GM21367 (cell line): ENCODE data around the gene KRTAP5-4.
"Not testable (repeated sequence)": the region's sequence is repeated elsewhere in the genome, so short reads cannot be mapped to it uniquely, and the experiment has no call there.

Experiments used
- ATAC-seq: cut with Tn5 transposase; IDR thresholded peaks from one replicate; pipeline ENCODE4 v1.9.1; 2021; ENCODE audit not compliant: unreplicated experiment

The KRTAP5-4 gene

DNA sequence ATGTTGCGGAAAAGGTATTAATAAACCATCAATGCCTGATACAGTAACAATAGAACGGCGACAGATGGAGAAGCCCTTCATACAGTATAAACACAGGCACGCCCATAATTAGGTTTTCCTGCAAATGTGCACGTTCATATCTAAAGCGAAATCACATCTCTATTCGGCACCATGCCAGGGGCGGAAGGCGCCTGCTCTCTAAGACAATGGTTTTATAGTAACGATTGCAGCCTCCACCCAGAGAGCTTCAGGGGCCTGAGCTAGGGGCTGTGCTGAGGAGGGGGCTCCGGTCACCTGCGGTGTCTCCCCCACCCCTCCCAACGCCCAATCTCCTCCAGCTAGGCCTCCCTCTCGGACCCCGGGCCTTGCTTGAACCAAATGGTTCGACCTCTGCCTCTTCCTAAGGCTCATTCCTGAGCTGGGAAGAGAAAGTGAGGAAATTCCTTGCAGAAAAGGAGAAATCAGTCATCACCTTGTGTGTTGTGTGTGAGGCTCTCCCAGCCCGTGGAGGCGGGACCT lies 17.2 kb upstream of the KRTAP5-4 start:
- ATAC-seq = no peak

DNA sequence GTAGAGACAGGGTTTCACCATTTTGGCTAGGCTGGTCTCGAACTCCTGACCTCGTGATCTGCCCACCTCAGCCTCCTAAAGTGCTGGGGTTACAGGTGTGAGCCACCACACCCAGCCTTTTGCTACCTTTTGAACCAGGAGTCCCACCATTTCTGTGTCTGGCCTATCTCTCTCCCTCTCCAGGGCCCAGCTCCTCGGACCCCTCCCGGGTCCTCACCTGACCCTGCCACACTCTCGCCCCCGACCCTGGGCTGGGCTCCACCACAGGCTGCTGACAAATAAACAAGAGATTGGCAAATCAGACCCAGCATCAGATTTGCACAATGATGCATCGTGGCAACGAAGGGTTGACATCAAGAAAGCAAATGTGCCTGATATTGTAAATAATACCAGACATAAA lies 16.4 kb upstream of the KRTAP5-4 start:
- no peak for ATAC-seq

DNA sequence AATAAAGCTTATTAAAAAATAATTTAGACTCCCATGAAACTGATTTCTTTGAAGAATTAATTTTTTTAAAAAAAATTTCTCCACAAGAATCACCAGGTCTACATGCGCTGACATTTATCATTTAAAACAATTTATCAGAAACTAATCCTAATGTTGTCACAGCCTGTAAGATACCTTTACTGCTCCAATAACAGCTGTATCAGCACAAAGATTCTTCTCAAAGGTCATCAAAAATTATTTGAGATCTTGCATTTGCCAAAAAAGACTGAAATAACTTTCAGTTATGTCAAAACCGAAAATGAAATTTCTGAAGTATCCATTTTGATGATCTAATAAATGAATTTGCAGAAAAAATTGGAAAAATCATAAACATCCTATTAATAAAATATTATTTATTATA lies 15.7 kb upstream of the KRTAP5-4 start:
- ATAC-seq = no peak

DNA sequence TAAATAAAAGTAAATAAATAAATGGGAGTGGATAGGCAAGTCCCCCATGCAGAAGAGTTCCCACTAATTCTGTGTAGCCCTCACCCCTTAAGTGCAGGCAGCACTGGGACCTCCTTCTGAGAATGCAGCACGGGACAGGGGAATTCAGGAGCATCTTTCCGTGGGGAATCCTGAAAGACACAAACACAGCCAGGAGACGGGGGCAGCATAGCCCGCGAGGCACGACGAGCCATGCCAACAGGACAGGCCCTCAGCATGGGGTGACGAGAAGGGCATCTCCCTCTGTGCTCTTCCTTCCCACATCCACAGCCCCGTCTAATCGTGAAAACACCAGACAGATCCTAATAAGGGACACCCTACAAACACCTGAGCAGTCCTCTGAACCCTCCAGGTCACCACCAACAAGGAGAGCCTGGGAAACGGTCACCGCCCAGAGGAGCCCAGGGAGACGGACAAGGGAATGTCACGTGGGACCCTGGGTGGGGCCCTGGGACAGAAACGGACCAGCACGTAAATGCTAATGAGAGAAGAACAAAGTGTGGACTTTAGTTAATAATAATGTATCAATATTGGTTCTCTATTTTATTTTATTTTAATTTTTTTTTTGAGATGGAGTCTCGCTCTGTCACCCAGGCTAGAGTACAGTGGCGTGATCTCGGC lies 14.5 kb upstream of the KRTAP5-4 start:
- no peak for ATAC-seq

DNA sequence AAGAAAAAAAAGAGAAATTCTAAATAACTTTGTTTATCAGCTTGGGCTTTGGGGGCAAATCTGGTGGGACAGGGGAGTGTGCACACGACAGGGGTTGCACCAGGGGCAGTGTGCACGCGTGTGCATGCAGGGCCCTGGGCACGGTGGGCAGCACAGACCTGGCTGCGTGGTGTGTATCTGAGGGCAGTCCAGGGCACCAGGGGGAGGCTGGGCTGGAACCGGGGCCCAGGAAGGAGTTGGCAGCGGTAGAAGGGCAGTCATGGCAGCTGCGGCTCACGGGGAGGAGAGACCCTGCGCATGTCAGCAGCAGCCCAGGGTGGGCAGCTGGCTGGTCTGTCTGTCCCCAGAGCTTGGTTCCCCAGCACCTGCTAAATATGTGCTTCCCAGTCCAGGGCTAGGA lies 11.9 kb upstream of the KRTAP5-4 start:
- no peak for ATAC-seq

DNA sequence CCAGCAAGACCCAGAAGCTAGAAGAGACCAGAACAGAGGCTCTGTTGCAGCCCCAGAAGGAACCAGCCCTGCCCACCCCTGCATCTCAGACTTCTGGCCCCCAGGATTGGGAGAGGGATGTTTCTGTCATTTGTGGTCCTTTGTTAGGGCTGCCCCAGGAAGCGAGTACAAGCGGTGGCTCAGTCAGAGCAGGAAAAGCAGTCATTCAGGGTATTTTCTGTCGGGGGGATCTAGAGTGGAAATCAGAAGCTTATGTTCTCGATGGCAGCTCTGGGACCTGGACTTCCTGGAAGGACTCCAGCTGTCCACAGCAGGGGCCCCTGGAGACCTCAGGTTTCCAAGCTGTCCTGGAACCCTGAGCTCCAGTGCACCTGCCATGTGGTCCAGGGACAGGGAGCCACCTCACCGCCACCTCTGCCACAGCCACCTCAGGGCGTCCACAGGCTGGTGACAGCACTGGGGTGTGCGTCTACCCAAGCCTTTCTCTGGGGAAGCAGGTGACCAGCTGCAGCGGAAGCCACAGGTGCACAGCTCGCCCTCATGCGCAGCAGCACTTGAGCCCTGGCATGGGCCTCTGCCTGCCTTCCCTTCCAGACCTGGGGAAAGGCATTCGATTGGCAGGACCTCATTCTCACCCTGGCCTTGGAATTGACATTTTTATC lies 10.2 kb upstream of the KRTAP5-4 start:
- ATAC-seq = no peak

DNA sequence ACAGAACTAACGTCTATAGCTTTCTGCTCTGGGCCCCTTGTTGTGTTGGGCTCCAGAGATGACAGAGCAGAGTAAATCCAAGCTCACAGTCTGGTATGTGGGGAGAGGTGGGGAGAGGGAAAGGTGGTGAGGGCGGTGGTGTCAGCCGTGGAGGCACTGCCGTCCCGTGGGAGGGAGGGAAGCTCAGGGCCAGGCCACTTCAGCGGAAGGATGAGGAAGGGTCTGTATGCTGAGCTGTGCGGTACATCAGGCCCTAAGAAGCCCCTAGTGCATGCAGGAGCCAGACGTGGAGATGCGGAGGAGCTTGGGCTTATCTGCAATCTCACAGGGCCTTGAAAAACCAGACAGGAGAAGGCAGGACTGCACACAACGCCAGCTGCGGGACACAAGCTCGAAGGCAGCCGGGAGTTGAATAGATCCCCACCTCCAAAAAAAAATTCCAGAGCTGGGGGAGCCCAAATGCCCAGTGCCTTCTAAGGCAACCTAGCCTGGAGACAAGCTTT lies 9.2 kb upstream of the KRTAP5-4 start:
- ATAC-seq = no peak

DNA sequence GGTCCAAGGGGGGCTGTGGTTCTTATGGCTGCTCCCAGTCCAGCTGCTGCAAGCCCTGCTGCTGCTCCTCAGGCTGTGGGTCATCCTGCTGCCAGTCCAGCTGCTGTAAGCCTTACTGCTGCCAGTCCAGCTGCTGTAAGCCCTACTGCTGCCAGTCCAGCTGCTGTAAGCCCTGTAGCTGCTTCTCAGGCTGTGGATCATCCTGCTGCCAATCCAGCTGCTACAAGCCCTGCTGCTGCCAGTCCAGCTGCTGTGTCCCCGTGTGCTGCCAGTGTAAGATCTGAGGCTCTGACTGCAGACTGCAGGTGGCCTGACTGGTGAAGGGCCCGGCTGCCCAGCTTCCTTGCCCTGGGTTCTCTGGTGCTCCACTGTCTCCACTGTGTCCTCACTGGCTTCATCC lies 8.3 kb upstream of the KRTAP5-4 start:
- no peak for ATAC-seq

DNA sequence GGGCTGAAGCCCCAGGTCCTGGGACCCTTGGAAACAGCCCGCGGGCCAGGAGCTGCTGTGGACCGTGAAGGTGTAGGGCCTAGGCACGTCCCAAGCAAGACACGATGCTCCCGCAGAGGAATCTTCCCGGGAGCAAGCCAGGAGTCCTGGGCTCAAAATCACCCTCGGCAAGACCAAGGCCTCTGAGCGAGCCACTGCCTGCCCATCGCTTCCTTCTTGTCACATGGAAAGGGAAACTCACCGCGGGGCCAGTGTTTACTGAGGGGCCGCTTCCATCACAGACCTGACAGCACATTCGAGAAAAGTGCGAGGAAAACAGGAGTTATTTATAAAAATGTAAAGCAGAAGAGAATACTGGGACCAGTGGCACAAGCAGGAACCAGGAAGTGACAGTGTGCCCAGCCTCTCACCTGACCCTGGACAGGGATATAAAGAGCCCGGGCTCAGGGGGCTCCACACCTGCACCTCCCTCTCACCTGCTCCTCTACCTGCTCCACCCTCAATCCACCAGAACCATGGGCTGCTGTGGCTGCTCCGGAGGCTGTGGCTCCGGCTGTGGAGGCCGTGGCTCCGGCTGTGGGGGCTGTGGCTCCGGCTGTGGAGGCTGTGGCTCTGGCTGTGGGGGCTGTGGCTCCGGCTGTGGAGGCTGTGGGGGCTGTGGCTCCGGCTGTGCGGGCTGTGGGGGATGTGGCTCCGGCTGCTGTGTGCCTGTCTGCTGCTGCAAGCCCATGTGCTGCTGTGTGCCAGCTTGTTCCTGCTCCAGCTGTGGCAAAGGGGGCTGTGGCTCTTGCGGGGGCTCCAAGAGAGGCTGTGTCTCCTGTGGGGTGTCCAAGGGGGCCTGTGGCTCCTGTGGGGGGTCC lies 7.6 kb upstream of the KRTAP5-4 start, which contains the start of gene KRTAP5-5:
Gene KRTAP5-5, plus strand, starts transcription at position 450 of the 860 bp plus-strand sequence. Its CDS starts 66 bp downstream, at position 516.
- ATAC-seq = no peak

DNA sequence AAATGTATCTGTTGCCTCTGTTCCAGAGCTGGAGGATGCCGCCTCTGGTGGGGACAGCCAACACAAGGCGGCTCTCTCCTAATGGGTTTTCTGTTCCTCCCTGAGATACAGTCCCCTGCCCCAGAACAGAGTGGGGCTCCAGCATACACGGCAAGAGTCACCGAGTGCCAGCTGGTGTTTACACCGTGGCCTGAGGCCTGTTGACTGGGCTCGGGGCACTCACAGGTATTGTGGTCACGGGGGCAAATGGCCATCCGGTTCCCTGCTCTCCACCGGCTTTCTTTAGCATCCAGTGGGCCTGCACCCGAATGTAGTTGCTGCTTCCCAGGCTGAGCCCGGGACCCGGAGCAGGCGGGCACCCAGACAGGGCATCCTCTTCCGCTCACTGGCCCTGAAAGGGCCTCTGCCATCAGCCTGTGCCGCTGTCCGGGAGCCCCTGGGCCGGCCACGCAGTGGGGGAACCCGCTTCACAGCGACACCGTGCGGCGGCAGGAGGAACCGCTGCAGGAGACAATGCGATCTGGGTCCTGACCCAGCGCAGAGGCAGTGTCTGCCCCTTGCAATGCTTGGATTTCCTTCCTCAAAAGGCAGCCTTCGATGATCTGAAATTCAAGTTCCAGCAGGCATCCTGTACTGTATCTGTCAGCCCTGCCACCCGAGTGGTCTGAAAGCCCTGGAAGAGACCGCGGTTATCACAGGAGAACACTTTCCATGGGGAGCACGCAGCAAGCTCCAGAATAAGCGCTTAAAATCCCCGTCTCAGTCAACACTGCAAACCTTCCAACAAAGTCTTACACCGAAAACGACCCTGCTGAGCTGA lies 6.8 kb upstream of the KRTAP5-4 start:
- ATAC-seq = no peak

DNA sequence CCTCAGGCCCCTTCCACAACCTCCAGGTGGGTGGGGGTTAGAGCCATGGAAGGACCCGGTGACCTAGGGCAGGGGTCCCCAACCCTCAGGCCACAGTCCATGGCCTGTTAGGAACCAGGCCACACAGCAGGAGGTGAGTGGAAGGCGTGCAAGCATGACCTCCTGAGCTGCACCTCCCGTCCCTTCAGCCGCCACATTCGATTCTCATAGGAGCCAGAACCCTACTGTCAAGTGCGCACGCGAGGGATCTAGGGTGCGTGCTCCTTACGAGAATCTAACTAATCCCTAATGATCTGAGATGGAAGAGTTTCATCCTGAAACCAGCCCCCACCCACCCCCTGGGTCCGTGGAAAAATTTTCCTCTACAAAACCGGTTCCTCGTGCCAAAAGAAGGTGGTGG lies 3.6 kb upstream of the KRTAP5-4 start:
- no peak for ATAC-seq

DNA sequence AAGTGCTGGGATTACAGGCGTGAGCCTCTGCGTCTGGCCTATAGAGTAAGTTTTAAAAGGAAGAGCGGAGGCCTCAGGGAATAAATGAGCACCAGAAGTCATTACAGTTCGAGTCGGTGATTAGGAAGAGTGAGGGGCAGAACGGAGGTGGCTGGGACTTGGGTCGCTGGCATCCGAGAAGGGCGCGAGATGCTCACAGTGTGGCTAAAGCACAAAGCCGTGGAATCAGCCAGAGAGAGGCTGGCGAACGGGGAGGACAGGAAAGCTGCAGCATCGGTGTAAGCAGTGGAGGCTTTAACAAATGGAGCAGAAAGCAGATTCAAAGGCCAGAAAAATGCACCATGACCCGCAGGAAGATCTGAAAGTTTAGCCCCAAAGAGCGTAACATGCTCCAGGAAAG lies 2.7 kb upstream of the KRTAP5-4 start:
- no peak for ATAC-seq

DNA sequence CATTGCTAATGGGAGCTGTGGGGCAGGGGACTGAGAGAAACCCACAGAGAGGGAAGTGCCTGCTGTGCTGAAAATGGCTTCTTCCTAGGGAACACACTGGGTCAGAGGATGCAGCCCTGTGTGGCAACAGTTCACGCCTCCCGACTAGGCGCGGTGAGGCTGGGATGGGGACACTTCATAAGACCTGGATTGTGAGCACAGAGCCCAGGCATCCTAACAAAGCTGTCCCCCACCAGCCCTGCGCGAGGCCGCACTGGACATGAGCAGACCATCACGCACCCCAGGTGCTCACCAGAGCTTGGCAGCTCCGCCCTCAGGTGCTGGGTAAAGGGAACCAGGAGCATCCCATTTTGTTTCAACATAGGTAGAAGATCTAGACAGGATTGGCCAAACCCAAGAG lies 1.8 kb upstream of the KRTAP5-4 start:
- ATAC-seq = no peak

DNA sequence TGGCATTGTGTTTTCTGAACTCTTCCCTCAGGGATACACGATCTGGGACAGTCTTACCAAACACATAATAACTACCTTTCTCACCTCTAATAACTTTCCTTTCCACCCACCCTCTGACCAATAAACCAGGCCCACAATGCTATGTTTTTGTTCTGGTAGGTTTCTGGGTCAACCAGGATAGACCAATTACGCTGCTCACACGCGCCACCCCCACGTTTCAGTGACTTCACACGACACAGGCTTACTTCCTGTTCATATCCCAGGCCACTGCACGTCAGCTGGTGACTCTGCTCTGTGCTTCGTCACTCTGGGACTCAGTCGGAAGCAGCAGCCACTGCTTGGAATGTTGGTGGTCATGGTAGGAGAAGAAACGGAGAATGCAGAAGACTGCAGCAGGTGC lies 2.5 kb downstream of the KRTAP5-4 start:
- no peak for ATAC-seq

DNA sequence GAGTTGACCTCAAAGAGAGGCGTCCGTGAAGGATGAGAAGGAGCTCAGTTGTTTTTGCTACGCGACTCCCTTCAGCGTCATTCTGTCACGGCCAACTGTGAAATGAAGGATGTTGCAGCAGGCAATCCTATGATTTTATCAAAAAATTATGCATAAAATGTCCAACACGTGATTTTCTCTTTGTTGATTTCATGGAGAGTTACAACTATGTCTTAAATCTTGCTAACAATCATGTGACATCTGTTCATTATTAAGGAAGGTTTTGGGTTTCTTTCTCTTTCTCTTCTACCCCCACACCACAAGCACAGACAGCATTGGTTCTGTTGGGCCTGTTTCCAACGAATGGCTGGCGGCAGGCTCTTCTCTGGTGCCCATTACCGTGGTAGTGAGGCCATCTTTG lies 3.7 kb downstream of the KRTAP5-4 start:
- ATAC-seq = no peak

DNA sequence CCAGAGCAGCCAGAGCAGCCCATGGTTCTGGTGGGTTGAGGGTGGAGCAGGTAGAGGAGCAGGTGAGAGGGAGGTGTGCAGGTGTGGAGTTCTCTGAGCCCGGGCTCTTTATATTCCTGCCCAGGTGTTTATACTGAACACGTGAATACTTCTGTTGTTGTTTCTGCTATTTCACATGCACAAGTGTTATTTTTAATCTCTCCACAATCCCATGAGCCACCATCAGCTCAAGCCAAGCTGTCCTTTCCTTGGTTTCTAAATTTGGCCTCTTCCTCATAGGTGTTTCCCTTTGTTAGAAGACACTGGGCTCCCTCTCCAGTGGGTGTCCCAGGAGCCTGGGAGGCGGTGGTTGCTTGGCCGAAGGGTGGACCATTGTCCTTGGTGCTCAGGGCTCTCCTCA lies 13.6 kb downstream of the KRTAP5-4 start, which contains the start of gene KRTAP5-3:
Gene KRTAP5-3, minus strand, starts transcription at position 101 of the 400 bp plus-strand sequence. Its CDS starts 78 bp downstream, at position 23.
- ATAC-seq = no peak

DNA sequence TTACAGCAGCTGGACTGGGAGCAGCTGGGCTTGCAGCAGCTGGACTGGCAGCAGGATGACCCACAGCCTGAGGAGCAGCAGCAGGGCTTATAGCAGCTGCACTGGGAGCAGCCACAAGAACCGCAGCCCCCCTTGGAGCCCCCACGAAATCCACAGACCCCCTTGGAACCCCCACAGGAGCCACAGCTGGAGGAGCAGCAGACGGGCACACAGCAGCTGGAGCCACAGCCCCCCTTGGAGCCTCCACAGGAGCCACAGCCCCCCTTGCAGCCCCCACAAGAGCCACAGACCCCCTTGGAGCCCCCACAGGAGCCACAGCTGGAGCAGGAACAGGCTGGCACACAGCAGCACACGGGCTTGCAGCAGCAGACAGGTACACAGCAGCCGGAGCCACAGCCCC lies 14.0 kb downstream of the KRTAP5-4 start:
- not testable (repeated sequence) for ATAC-seq

DNA sequence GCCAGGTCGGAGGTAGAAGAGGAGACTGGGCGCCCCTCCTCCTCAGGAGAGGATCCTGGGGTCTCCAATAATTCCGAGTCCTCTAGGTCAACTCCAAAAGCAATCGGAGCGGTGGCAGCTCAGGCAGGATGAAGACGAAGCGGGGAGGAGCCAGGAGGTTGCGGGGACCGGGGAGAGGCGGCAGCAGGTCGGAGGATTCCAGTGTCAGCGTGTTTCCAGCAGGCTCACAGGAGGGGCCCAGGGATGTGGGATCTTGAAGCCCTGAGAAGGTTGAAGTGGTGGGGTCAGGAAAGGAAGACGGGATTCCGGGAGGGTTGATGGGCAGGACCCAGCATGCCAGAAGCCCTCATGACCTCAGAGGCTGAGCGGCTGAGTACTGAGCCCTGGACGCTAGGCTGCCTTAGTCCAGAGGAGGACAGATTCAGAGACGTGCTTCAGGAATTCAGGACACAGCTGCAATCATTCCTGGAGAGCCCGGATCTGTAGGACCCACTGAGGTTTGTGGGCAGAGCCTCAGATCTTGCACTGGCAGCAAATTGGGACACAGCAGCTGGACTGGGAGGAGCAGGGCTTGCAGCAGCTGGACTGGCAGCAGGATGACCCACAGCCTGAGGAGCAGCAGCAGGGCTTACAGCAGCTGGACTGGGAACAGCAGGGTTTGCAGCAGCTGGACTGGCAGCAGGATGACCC lies 14.6 kb downstream of the KRTAP5-4 start:
- not testable (repeated sequence) for ATAC-seq

DNA sequence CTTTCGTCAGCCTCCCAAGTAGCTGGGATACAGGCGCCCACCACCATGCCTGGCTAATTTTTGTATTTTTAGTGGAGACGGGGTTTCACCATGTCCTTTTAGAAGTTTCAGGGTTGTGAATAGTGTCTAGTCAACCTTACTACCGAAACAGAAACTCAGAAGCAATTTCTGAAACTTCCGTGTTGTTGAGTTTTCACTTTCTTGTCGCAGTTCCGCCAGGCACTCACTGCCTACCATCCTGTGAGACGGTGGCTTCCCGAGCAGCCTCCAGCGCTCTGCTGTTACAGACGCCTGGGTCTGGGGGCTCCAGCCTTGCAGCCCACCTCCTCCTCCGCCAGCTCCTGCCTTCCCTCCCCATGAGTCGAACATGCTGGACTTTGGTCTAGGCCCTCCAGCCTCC lies 16.0 kb downstream of the KRTAP5-4 start:
- ATAC-seq = not testable (repeated sequence)

DNA sequence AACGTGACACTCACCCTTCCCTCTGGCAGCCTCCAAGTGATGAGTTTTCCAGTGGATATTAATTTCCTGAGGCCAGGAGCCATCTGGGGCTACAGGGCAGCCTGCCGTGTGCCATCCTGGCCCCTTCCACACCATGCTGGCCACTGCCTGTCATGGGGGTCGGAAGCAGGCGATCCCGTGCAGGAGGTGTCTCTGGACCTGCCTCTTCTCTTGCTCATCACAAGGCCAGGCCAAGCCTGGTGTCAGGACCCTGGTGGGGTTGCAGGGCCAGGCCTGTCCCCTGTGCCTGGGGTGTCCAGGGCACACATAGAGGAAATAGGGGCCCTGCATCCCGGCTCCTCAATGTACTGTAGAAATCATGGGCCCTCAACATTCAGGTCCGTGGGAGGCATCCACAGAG lies 17.2 kb downstream of the KRTAP5-4 start:
- no peak for ATAC-seq
